ENCODE results near the gene CLEC4C. TPM values are rescaled to one million over a fixed set of nuclear protein-coding genes. Genes with fewer than 3 reads are reported as not detected.

CLEC4C gene
- total and polyA plus RNA-seq, 2 of the 4 experiments (the other 2 are of a cell fraction) = not detected

- no peak overlapping the region for H2BK20ac ChIP-seq (ENCODE audit: low read depth, low read length)
- in situ Hi-C loops (cut with MboI; ENCODE audit: low sequenced_read_pairs) (no loop called here), intact Hi-C loops (cut with micrococcal nuclease) (no loop called here), dilution Hi-C loops (cut with HindIII; ENCODE audit: low sequenced_read_pairs, unreplicated experiment) (no loop called here)
- ATAC-seq (ENCODE audit: low read depth) (no peak), DNase-seq (no peak)
- H3K4me1 ChIP-seq (ENCODE audit: control insufficient read depth, insufficient read depth, low read length) = no peaks in the 10 kb centered on the region
- H4K20me1 ChIP-seq (ENCODE audit: insufficient read depth, low read length) = no peaks in the 10 kb centered on the region
- H3K4ac ChIP-seq (ENCODE audit: low read depth, low read length) = no peak overlapping the region
- H3K18ac ChIP-seq (ENCODE audit: low read depth, low read length) = no peak overlapping the region
- TF ChIP-seq CTCF (conservative IDR thresholded peaks at IDR 0.05; ENCODE audit: low read depth, low read length) = no peak
- no peak for TF ChIP-seq FOS (IDR thresholded peaks at IDR 0.05; ENCODE audit: low read depth, low read length)
- no peak for TF ChIP-seq RAD21 (IDR thresholded peaks at IDR 0.05; ENCODE audit: low read length)
- no peak for TF ChIP-seq MXI1 (IDR thresholded peaks at IDR 0.05; ENCODE audit: borderline replicate concordance, low read depth, low read length)
- no peak for TF ChIP-seq POLR2A (IDR thresholded peaks at IDR 0.05; ENCODE audit: low read depth, low read length)
- TF ChIP-seq MAFK (IDR thresholded peaks at IDR 0.05; ENCODE audit: low read depth, low read length) = no peak
- TF ChIP-seq CEBPB (IDR thresholded peaks at IDR 0.05; ENCODE audit: low read depth, low read length) = no peak
- no peak for TF ChIP-seq CHD1 (IDR thresholded peaks at IDR 0.05; ENCODE audit: low read depth, low read length)
- TF ChIP-seq BHLHE40 (IDR thresholded peaks at IDR 0.05; ENCODE audit: low read depth, low read length) = no peak
- no peak for TF ChIP-seq RFX5 (IDR thresholded peaks at IDR 0.05; ENCODE audit: low read depth, low read length)
- no peak for TF ChIP-seq RCOR1 (IDR thresholded peaks at IDR 0.05; ENCODE audit: insufficient replicate concordance, low read length)
- TF ChIP-seq SMC3 (IDR thresholded peaks at IDR 0.05; ENCODE audit: low read depth, low read length) = no peak
- TF ChIP-seq NFE2L2 (IDR thresholded peaks at IDR 0.05; ENCODE audit: low read depth, low read length) = no peak
- no peak for TF ChIP-seq USF2 (IDR thresholded peaks at IDR 0.05; ENCODE audit: low read depth, low read length)
- no peak for TF ChIP-seq MAZ (IDR thresholded peaks at IDR 0.05; ENCODE audit: borderline replicate concordance, low read depth, low read length)
- TF ChIP-seq ELK1 (IDR thresholded peaks at IDR 0.05; ENCODE audit: borderline replicate concordance, low read depth, low read length) = no peak
- H4K5ac ChIP-seq (ENCODE audit: low read depth, low read length) = no peak overlapping the region
- H2BK15ac ChIP-seq (ENCODE audit: low read depth, low read length) = no peak overlapping the region
- no peak overlapping the region for H4K8ac ChIP-seq (ENCODE audit: low read depth in 2 of 2, low read length in 2 of 2)
- ChIA-PET POLR2A (ENCODE audit: unreplicated experiment) (no interaction called here), CTCF (no interaction called here)
- H3K79me1 ChIP-seq (ENCODE audit: low read depth in 1 of 2, low read length in 2 of 2) = no peaks in the 10 kb centered on the region
- 50% methylated on average over 1 of the region's 3 CpGs; no CpG with 5 or more reads in 1 of the 2 experiments for WGBS, 2 experiments (ENCODE audit: extremely low coverage in 2 of 2, insufficient read length in 1 of 2)
- H3K14ac ChIP-seq (replicated peaks; ENCODE audit: low read depth, low read length) = no peak overlapping the region
- no peak overlapping the region for H2AFZ ChIP-seq (replicated peaks; ENCODE audit: low read length, poor library complexity)
- H3K23ac ChIP-seq (ENCODE audit: low read depth, low read length) = no peak overlapping the region
- H2AK9ac ChIP-seq (replicated peaks; ENCODE audit: low read depth, low read length, poor library complexity) = no peak overlapping the region
- H3K36me3 ChIP-seq (ENCODE audit: control insufficient read depth, insufficient read depth, low read length) = no peaks in the 10 kb centered on the region
- no peaks in the 10 kb centered on the region for H3K9me3 ChIP-seq (ENCODE audit: control insufficient read depth, insufficient read depth, low read length)
- H3K27me3 ChIP-seq (ENCODE audit: control insufficient read depth, insufficient read depth, low read length) = no peaks in the 10 kb centered on the region
- no peak overlapping the region for H3K56ac ChIP-seq (ENCODE audit: extremely low read depth, insufficient read depth, low read length)
- no TSS peak for BruUV-seq (replicated peaks)
- no peak overlapping the region for H2BK120ac ChIP-seq (ENCODE audit: low read depth, low read length)
- H3K9ac ChIP-seq (ENCODE audit: low read depth, low read length) = no peak overlapping the region
- no peak overlapping the region for H3K27ac ChIP-seq (ENCODE audit: insufficient read depth, low read length)
- no peak overlapping the region for H2BK5ac ChIP-seq (ENCODE audit: low read depth, low read length, poor library complexity, severe bottlenecking)
- H3K4me3 ChIP-seq (ENCODE audit: insufficient read depth, low read depth, low read length) = no peak overlapping the region
- no peak overlapping the region for H3K4me2 ChIP-seq (ENCODE audit: low read depth, low read length)
- no peaks in the 10 kb centered on the region for H3K9me1 ChIP-seq (ENCODE audit: insufficient read depth, low read length)
- no peak overlapping the region for H4K91ac ChIP-seq (ENCODE audit: insufficient read depth, low read depth, low read length)
- no peak overlapping the region for H2AK5ac ChIP-seq (ENCODE audit: low read depth, low read length)
Measured at GRCh38 chr12:7781274-7781673, 34.1 kb upstream of the CLEC4C start.

All from IMR-90 (cell line).